HFFc6 (cell line): Measurements from ENCODE around the gene EVI5. TPM values are rescaled to one million over a fixed set of nuclear protein-coding genes. Genes with fewer than 3 reads are reported as not detected.

Source experiments
- DNase-seq: peaks from one replicate; pipeline ENCODE4 v3.0.0-alpha.2; 2018
- H3K27ac Mint-ChIP-seq: 2 replicates; pipeline ENCODE4 v1.8.0; 2020; ENCODE audit warnings: mild to moderate bottlenecking, mixed read lengths
- H3K27me3 Mint-ChIP-seq: 2 replicates; pipeline ENCODE4 v1.8.0; 2021; ENCODE audit warnings: mild to moderate bottlenecking, moderate library complexity, mixed read lengths; ENCODE audit not compliant: insufficient read depth
- H3K36me3 Mint-ChIP-seq: 2 replicates; pipeline ENCODE4 v1.8.0; 2021; ENCODE audit warnings: low read depth, mixed read lengths
- H3K4me1 Mint-ChIP-seq: 2 replicates; pipeline ENCODE4 v1.8.0; 2020; ENCODE audit warnings: low read depth, mixed read lengths
- H3K4me3 Mint-ChIP-seq: 2 replicates; pipeline ENCODE4 v1.8.0; 2020; ENCODE audit warnings: mild to moderate bottlenecking, moderate library complexity, mixed read lengths
- H3K9me3 Mint-ChIP-seq: 2 replicates; pipeline ENCODE4 v1.8.0; 2020; ENCODE audit warnings: mild to moderate bottlenecking, mixed read lengths
- CTCF ChIP-seq: fragments of 200-600 bp; sonication (generic); IDR thresholded peaks from 2 replicates; pipeline ENCODE4 v1.5.0; 2021; ENCODE audit warnings: antibody characterized with exemption, mild to moderate bottlenecking
- total RNA-seq, 6 experiments: library from RNA; stranded (reverse); fragmentation: NEBNext Ultra II Directional; extraction: Animal tissue kit (Norgen Biotek cat#: 25700); gene quantifications; 2 replicates in 1 of 6; 3 replicates in 5 of 6; pipeline ENCODE4 v1.2.3, GENCODE V29; 2021

Gene EVI5
- total RNA-seq, 6 experiments from 2014 or later = 31.7 to 43.7 (median 34.0) TPM

GRCh38 chr1:92515796-92516201 is 269.1 kb downstream of the EVI5 start:
- peaks cover 5% of the 10 kb centered on the region; the same call in 1 of the 2 replicates for H3K36me3 Mint-ChIP-seq
- no peak for DNase-seq
- H3K9me3 Mint-ChIP-seq = no peaks in the 10 kb centered on the region
- TF ChIP-seq CTCF = no peak
- H3K27ac Mint-ChIP-seq = no peak overlapping the region
- 0 out of 2 replicates have a peak, but pooled peaks cover 4% of the 10 kb centered on the region for H3K4me1 Mint-ChIP-seq
- H3K27me3 Mint-ChIP-seq = no peaks in the 10 kb centered on the region; the same call in 1 of the 2 replicates
- H3K4me3 Mint-ChIP-seq = no peak overlapping the region

- no peak overlapping the region for H3K4me3 Mint-ChIP-seq
- no peak for TF ChIP-seq CTCF
- H3K27ac Mint-ChIP-seq = no peak overlapping the region
- peaks cover 5% of the 10 kb centered on the region; the same call in 1 of the 2 replicates for H3K36me3 Mint-ChIP-seq
- no peaks in the 10 kb centered on the region; the same call in 1 of the 2 replicates for H3K27me3 Mint-ChIP-seq
- H3K9me3 Mint-ChIP-seq = no peaks in the 10 kb centered on the region
- 0 out of 2 replicates have a peak, but pooled peaks cover 4% of the 10 kb centered on the region for H3K4me1 Mint-ChIP-seq
- no peak for DNase-seq
Observed at GRCh38 chr1:92511541-92511940, 273.4 kb downstream of the EVI5 start.

- no peak for TF ChIP-seq CTCF
- H3K27me3 Mint-ChIP-seq = no peaks in the 10 kb centered on the region
- no peak for DNase-seq
- peaks cover 5% of the 10 kb centered on the region; the same call in 1 of the 2 replicates for H3K36me3 Mint-ChIP-seq
- no peak overlapping the region for H3K4me3 Mint-ChIP-seq
- H3K9me3 Mint-ChIP-seq = no peaks in the 10 kb centered on the region
- peaks cover 14% of the 10 kb centered on the region for H3K4me1 Mint-ChIP-seq
- no peak overlapping the region for H3K27ac Mint-ChIP-seq
Observed at GRCh38 chr1:92509619-92510018, 275.3 kb downstream of the EVI5 start.

- Mint-ChIP-seq H3K4me3 (no peak overlapping the region), H3K36me3 (no peaks in the 10 kb centered on the region), H3K9me3 (no peaks in the 10 kb centered on the region), H3K4me1 (peaks cover 31% of the 10 kb centered on the region), H3K27me3 (no peaks in the 10 kb centered on the region), H3K27ac (no peak overlapping the region)
- peak; percentile 22 for DNase-seq
- no peak for TF ChIP-seq CTCF
Observed at GRCh38 chr1:92505015-92505692, 279.8 kb downstream of the EVI5 start.

- H3K4me3 Mint-ChIP-seq = no peak overlapping the region
- no peak overlapping the region for H3K27ac Mint-ChIP-seq
- H3K4me1 Mint-ChIP-seq = peaks cover 31% of the 10 kb centered on the region
- no peaks in the 10 kb centered on the region for H3K36me3 Mint-ChIP-seq
- no peaks in the 10 kb centered on the region for H3K9me3 Mint-ChIP-seq
- no peaks in the 10 kb centered on the region for H3K27me3 Mint-ChIP-seq
- DNase-seq = no peak
- no peak for TF ChIP-seq CTCF
Observed at GRCh38 chr1:92504291-92505014, 280.5 kb downstream of the EVI5 start.
